Measurements from ENCODE around the gene CNIH3.
"Not testable (repeated sequence)": the region's sequence is repeated elsewhere in the genome, so short reads cannot be mapped to it uniquely, and the experiment has no call there.

The CNIH3 gene

DNA sequence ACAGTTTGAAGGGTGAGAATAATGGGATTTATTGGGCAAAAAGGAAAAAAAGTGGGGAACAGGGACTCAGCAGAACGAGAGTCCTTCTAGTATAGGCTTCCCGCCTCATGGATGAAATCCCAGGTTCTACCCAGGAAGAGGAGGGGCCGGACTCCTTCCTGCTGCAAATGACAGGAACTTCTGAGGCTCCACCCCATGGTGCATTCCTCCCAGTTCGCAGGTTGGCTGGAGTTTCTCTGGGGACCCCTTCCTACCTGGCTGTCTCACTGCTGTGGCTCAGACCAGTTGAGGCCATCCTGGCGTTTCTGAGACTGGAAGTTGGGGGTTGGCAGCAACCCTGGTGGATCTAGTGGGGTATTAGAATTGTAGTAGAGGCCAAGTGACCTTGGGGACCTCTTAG lies 27.5 kb downstream of the CNIH3 start:
- no peak for DNase-seq (ENCODE audit: low spot score)

DNA sequence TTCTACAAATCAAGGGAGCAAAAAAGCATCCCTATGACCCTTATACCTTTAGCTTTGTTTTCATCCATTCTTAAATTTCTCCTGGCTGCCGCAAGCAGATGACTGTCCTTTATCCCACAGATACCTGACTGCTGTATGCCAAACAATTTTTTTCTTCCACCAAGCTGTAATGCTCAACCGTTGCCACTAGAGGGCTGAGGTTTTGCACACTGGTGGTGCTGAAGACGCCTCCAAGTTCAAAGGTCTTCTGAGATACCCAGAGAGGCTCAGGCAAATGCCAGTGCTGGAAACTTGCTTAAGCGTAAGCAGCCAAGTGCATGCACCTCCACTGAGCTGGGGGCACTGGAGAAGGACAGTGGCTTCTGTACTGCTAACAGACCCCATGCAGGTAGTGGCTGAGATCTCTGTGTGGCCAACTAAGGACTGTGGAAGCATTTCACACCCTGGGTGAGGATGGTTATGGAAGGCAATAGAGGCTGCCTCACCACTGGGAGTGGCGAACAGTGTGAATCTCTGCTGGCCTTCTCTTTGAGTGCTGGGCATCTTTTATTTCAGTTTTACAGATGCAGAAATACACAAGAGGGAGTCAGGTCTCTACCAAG lies 28.5 kb downstream of the CNIH3 start:
- peak; percentile 80 for DNase-seq (ENCODE audit: low spot score)

DNA sequence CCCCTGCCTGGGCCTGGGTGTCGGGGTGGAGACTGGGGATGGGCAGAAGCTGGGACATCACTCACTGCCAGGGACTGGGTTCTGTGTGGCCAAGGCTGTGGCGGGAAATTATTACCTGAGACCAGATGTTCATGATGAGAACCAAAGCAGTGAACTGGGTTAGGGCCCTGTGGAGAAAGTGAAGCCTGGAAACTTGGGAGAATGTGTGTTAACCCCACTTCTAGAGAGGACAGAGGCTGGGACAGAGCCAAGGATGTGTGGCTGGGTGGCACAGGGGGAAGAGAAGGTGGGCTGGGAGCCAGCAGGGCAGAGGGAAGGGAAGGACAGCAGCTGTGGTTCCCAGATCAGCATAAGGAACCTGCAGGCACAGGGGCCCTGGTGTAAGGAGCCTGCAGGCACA lies 31.3 kb downstream of the CNIH3 start:
- no peak for DNase-seq (ENCODE audit: low spot score)

DNA sequence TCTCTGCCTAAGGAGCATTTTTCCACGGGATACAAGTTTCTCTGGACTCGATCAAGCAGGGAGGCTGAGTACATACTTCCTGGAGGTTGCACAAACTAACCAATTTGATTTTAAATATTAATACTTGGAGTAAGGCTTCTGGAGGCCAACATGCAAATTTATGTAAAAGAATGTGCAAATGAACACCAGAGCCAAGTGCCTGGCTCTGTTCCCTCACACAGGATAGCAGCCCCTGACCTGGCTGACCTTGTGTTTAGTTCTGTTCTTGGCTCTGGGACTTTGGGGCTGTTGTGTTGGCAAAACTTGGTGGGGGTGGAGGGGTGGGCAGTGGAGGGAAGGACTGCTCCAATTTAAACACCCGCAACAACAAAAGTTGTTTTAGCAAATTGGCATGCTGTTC lies 34.2 kb downstream of the CNIH3 start:
- DNase-seq (ENCODE audit: low spot score) = no peak

DNA sequence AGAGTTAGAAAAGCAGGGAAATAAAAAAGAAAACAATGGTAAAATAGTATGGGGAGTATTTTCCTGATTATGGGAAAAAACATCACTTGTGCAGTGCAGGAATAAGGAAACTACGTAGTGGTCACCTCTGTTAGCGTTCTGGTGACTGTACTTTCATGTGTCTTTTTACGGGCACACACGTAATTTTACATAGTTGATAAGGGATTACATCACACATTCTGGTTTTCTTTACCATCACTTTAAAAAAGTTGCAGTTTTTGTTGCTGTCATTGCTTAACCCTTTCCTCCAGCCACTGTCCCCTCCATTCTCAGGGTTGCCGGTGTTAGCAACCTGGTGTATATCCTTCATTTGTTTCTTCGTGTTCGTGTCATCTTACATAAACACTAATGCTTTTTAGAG lies 35.1 kb downstream of the CNIH3 start:
- no peak for DNase-seq (ENCODE audit: low spot score)

DNA sequence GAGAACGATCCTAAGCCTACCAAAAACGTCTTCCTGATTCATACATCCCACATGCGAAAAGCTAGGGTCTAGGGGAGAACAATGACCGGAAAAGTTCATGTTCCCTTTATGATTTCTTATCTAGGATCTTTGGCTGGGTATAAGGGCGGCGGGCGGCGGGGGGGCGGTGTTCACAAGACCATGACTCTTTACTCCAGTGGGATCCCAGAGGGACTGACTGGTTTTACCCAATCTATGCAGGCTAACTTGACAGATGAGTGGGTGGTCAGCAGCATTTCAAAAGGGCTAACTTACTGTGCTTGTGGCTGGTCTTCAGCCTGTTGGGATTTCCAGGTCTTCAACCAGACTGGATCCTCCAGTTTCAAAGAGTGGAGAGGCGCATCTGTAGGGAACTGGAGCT lies 40.3 kb downstream of the CNIH3 start:
- no peak for DNase-seq (ENCODE audit: low spot score)

DNA sequence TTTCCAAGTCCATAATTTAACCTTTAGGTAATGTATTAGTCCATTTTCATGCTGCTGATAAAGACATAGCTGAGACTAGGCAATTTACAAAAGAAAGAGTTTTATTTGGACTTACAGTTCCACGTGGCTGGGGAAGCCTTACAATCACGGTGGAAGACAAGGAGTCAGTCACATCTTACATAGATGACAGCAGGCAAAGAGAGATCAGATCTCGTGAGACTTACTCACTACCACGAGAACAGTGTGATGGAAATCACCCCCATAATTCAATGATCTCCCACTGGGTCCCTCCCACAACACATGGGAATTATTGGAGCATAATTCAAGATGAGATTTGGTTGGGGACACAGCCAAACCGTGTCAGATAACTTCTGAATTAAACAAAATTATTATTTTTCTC lies 44.0 kb downstream of the CNIH3 start:
- DNase-seq (ENCODE audit: low spot score) = no peak

DNA sequence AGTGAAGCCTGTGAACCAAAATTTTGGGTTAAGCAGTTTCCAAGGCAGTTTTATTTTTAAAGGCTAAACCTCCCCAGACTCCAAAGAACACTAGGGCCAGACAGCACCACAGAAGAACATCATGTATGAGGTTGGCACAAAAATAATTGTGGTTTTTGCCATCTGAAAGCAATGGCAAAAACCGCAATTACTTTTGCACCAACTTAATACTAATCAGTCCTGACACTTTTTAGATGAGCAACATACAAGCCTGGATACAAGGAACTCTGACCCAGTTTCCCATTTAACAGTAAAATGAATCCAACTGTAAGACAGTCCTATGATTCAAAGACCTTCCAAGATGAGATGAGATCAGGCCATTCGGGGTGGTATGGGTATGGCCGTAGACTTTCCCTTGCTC lies 46.8 kb downstream of the CNIH3 start:
- DNase-seq (ENCODE audit: low spot score) = no peak

DNA sequence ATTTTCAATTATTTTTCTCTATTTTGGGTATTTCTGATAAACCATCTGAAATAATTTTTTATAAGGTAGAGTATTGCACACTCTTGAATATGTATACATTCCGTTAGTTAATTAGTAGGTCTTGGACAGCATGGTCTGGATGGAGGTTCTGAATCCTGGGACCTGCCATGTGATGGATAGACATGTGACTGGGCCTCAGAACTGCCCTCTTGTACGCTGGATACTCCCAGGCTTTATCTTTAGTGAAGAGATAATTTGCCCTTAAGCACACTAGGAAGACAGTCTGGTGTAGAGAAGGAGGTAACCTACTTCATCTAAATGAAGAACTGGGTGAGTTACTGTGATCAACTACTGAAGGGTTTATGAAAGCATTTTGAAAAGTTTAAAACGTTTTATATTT lies 48.9 kb downstream of the CNIH3 start:
- DNase-seq (ENCODE audit: low spot score) = no peak

DNA sequence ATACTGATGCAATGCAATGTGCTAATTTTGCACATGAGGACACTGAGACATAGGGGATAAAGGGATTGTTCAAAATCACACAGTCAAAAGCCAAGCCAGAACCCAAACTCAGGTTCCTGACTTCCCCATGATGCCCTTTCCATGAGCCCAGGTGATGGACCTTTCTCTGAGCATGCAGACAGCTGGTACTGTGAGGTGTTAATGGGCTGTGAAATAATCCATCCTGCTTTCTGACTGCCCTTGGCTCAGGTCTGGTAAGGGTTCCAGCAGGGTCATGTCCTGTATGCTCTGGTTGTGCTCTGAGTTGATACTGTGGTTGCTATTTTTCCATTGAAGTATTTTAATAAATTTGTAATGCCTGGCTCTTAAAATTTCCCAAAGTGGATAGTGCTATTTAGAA lies 50.0 kb downstream of the CNIH3 start:
- no peak for DNase-seq (ENCODE audit: low spot score)

DNA sequence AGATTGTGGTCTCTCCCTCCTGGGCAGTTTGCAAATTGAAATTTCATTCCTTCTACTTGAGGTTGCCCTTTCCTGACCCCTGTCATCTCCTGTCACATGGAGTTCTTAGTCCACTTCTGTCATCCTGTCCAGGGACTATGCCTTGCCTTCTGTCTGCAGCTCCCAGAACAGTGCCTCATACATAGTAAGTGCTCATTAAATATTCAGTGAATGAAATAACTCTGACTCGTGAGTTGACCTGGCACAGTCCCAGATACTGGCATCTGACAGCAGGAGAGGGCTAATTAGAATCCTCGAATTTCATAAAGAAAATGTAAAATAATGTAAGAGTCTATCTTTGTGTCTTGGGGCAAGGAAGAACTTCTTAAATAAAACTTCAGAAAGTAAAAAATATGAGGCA lies 50.8 kb downstream of the CNIH3 start:
- no peak for DNase-seq (ENCODE audit: low spot score)

DNA sequence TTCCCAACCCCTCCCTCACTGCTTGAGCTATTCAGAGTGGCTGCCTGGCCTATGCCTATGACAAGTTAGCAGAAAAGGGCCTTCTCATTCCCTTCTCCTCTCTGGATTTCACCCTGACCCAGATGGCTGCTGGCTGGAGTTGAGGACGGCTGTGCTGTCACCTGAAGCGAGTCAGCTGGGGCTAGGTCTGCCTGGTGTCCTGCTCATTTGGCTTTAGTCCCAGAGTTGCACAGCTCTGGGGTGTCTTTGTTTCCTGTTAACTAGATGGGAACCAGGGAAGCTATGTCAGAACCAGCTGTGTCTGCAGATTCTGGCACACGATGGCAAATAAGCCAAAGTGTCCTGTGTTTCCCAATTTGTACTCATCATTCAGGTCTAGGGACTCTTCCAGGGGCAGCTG lies 52.9 kb downstream of the CNIH3 start:
- no peak for DNase-seq (ENCODE audit: low spot score)

DNA sequence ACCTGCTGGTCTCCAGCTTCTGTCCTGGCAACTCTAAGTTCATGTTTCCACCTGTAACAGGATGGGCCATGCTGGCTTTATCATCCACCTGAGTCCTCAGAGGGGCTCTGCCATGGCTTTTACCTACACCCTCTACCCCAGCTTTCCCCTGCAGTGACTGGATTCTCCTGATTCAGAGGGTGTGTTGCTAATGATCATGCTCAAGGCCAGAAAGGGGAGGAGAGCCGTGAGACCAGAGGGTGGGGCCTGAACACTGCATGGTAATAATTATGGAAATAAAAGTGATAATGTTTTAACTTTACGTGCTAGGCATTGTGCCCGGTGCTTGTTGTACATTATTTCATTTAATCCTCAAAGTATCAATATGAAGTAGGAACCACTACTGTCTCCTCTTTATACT lies 53.3 kb downstream of the CNIH3 start:
- no peak for DNase-seq (ENCODE audit: low spot score)

DNA sequence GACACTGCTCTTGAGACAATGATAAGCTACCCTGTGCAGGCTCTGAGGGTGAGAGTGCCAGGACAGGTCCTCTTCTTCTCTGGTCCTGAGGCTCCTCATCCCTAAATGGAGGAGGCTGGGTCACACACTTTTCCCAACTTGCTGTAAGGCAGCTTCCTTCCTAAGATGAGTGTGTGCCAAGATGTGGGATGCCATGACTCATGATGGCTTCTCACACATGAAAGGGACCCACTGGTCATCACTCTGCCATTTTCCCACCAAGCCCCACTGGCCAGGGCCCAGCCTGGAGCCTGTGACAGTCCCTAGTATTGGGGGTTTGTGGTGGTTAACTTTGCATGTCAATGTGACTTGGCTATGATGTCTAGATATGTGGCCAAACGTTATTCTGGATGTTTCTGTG lies 54.4 kb downstream of the CNIH3 start:
- no peak for DNase-seq (ENCODE audit: low spot score)

DNA sequence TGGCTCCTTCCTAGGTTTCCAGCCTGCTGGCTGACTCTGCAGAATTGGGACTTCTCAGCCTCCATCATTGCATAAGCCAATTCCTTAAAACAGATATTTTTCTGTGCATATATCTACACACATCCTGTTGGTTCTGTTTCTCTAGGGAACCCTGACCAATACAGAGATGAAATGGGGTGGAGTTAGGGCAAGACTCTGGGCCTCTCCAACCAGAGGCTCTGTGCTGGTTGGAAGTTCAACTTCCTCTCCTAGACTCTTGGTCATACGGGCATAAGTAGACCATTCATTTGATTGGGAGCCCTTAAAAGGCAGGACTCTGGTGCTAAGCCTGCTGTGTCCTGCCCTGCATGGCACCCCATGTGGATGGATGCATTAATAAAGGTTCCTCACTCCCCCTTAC lies 55.0 kb downstream of the CNIH3 start:
- DNase-seq (ENCODE audit: low spot score) = no peak

DNA sequence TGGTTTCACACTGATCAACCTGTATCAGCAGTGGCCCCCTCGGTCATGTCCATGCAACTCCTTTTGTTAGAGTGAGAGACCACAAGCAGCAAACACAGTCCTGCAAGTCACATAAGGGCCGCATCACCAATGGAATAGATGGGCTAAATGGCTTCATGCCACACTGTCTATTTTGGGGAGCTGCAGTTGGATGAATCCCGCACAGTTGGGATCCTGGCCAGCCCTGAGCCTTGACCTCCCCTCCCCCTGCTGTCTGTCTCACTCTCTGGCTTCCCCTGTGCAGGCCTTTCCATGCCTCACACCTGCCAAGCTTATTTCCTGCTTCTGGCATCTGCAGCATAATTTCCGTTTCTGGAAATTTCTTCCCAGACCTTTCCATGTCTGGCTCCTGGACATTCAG lies 57.0 kb downstream of the CNIH3 start:
- DNase-seq (ENCODE audit: low spot score) = no peak

DNA sequence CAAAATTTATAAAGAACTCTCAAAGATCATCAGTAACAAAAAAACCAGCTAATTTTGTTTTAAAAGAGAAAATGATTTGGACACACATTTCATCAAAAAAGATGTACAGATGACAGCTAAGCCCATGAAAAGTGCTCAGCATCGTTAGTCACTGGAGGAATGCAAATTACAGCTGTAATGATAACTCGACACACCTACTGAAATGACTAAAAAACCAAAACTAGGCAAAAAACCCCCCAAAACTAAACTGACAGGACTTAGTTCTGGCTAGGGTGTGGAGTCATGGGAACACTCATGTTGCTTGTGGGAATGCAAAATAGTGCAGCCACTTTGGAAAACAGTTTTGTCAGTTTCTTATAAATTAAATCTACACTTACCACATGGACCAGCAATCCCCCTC lies 59.5 kb downstream of the CNIH3 start:
- no peak for DNase-seq (ENCODE audit: low spot score)

DNA sequence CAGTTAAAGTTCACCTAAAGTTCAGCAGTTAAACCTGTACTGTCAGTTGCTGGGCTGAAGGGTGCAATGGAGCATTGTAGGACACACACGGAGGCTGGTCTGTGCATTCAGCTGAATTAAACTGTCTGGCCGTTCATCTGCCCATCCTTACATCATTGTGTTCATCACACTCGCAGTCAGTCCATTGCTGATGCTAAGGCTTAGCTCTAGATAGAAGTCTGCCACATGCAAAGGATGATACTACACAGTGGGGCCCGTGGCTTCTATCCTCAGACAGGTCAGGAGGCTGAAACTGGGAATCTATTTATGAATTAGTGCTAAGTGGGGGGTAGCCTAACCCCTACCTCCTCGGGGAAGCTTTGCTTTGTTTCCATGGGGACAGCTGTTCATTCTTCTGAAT lies 60.4 kb downstream of the CNIH3 start:
- DNase-seq (ENCODE audit: low spot score) = no peak

DNA sequence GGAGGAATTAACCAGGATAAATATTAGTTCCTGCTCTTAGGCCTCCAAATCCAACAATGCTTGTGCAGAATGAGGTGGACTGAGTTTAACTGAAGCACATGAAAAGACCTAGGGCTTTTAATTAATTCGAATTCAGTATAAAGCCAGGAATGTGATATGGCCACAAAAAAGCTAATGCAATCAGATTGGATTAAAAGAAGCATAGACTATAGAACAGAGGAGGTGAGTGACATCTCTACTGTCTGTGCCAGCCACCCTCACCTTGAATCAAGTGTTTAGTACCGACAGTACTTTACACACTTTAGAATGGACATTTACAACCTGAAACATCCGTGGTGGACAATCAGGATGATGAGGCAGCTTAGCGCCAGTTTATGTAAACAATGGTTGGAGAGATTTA lies 62.1 kb downstream of the CNIH3 start:
- DNase-seq (ENCODE audit: low spot score) = no peak

DNA sequence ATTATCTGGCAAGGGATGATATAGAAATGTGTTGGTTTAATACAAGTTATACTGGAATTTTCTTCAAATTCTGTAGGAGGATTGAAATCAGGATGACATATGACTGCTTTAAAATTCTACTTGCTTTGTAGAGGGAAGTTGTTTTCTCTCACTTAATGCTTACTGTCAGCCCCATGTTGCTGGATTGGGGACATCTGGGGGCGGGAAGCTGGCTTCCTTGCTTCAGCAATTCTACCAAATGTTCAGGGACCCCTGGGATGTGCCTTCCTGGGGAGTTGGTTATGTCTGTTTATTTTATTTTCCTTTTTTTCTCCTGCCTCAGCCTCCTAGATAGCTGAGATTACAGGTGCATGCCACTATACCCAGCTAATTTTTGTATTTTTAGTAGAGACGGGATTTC lies 63.5 kb downstream of the CNIH3 start:
- DNase-seq (ENCODE audit: low spot score) = no peak

DNA sequence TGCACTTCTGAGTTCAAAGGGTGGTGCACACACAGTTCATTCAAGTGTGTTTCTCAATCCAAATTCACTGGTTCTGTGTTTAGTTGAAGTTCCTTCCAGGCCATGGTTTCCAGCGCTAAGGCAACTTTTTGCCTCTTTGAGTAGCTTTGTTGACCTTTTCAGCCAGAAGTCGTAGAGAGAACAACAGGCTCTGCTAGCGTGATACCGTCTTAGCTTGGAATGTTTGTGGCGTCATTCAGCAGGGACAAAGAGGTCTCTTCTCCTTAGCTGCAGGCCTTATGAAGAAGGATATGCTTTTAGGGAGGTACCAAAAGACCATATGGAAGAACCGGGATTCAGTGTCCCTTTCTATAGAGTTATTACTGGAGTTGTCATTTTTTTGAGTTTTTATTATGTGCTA lies 65.7 kb downstream of the CNIH3 start:
- DNase-seq (ENCODE audit: low spot score) = no peak

DNA sequence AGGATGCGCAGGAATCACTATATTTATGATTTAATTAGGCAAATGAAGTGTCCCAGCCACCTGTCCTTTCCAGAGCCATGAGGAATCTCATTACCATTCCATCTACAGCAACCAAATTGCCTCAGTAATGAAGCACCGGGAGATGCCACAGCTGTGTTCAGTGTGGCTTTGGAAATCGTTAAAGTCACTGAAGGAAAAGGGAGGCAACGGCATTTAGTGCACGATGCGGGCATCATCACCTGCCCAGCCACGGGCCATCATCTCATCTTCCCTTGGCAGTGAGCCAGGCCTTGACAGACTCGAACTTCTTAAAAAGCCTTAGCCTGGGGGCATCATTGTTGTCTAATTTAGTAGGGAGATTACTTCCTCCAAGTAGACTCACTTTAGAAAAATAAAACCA lies 67.8 kb downstream of the CNIH3 start:
- no peak for DNase-seq (ENCODE audit: low spot score)

DNA sequence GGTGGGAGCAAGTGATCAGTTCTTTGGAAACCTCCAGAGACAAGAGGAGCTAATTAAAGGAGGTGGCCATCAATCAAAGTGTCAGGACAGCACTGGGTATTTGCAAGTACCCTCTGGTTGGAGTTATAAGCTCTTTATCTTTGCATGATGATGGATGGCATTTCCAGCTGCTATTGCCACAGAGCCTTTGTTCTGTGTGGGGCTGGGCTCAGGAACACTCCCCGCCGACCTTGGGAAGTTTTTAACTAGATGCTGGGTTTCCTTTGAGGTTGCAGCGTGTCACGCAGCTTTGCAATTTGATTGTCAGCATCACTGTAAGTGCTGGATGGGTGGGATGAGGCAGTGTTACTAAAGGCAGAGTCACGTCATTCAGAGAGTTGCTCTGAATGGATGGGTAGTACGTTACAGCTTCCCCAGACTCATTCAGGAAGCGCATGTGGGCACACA lies 68.9 kb downstream of the CNIH3 start:
- DNase-seq (ENCODE audit: low spot score) = no peak

DNA sequence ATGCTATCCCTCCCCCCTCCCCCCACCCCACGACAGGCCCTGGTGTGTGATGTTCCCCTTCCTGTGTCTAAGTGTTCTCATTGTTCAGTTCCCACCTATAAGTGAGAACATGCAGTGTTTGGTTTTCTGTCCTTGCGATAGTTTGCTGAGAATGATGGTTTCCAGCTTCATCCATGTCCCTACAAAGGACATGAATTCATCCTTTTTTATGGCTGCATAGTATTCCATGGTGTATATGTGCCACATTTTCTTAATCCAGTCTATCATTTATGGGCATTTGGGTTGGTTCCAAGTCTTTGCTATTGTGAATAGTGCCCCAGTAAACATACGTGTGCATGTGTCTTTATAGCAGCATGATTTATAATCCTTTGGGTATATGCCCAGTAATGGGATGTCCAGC lies 70.0 kb downstream of the CNIH3 start:
- DNase-seq (ENCODE audit: low spot score) = not testable (repeated sequence)

DNA sequence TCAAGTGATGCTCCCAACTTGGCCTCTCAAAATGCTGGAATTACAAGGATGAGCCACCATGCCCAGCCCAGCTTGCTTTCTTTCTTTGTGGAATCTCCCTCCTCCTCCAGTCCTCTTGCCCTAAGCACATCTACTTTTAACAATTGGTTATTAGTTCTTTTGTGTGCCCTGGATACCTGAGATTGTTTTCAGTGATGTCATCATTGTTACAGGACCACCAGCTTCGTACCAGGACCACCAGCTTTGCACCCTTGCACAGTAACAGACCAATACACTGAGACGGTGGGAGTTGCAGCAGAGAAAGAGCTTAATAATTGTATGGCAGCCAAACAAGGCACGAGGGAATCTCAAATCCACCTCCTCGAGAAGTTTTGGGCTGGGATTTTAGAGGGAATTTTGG lies 71.3 kb downstream of the CNIH3 start:
- no peak for DNase-seq (ENCODE audit: low spot score)

Measured in iPS-NIHi11 (cell line).